Measurements from ENCODE around the gene CTBP2. TPM values are rescaled to one million over a fixed set of nuclear protein-coding genes. Genes with fewer than 3 reads are reported as not detected.

CTBP2 gene
- total and polyA plus RNA-seq, 11 donors: 10.1 to 45.5 (median 29.1) TPM

DNA sequence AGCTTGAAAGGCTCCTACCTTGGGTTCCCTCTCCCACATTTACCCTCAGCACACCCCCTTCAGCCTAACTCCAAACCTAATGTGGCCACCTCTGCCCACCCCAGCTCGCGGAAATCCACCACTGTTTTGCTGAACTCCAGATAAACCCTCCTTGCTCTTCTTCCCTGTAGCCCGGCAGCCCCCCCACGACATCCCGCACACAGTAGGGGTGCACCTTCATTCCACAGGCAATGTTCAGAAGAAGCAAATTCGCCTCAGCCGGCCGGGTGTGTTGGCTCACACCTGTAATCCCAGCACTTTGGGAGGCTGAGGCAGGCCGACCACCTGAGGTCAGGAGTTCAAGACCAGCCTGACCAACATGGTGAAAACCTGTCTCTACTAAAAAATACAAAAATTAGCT, 17.4 kb downstream of the CTBP2 start:
- Histone ChIP-seq H3K27ac (no peak overlapping the region), H3K4me3 (no peak overlapping the region), H3K27me3 (no peaks in the 10 kb centered on the region), H3K4me1 (peaks cover 13 to 89% (median 63%) of the 10 kb centered on the region in 12 donors), H3K9me3 (no peaks in the 10 kb centered on the region), H3K36me3 (peaks cover 0 to 5% (median 0%) of the 10 kb centered on the region in 9 donors)
- TF ChIP-seq, protein P1, sequence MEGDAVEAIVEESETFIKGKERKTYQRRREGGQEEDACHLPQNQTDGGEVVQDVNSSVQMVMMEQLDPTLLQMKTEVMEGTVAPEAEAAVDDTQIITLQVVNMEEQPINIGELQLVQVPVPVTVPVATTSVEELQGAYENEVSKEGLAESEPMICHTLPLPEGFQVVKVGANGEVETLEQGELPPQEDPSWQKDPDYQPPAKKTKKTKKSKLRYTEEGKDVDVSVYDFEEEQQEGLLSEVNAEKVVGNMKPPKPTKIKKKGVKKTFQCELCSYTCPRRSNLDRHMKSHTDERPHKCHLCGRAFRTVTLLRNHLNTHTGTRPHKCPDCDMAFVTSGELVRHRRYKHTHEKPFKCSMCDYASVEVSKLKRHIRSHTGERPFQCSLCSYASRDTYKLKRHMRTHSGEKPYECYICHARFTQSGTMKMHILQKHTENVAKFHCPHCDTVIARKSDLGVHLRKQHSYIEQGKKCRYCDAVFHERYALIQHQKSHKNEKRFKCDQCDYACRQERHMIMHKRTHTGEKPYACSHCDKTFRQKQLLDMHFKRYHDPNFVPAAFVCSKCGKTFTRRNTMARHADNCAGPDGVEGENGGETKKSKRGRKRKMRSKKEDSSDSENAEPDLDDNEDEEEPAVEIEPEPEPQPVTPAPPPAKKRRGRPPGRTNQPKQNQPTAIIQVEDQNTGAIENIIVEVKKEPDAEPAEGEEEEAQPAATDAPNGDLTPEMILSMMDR (IDR thresholded peaks at IDR 0.05): no peak
- no peak for TF ChIP-seq POLR2A (IDR thresholded peaks at IDR 0.05)
- ATAC-seq (no peak), DNase-seq (no peak)
- WGBS, 4 donors: 89 to 93% (median 92%) methylated on average over 9 of the region's 9 CpGs
- intact Hi-C loops (cut with DNase I): loop anchor here in 2 of 10 donors (5.0 to 10.0 kb wide), 2 partner anchors 81 to 228 kb away; no protein-coding TSS in a partner anchor

DNA sequence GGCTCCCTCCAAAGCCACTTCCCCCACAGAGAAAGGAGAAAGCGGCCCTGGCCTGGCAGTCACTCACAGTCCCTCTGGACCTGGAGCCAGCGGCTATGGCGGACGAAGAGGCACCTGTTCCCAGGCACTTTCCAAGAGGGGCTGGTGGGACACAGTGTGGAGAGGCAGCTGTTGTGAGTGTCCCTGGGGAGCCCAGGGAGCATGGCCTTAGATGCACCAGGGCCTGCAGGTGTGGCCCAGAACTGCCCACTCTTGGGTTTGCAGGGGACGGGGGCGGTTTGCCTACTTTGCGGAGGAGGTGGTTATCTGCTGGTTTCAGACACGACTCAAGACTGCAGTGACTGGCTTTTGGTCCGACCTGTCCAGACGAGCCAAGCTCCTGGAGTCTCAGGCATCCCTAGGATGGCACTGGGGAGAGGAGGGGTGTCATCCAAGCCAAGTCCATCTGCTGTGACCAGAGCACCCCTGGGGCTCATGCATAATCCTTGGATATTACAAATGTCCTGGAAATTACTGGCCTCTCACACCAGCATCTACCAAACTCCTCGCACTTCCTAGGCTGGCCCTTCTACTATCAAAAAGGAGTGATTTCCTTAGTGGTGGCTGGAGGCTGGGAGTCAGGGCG, 18.4 kb downstream of the CTBP2 start:
- H3K36me3 ChIP-seq: peaks cover 0 to 5% (median 0%) of the 10 kb centered on the region in 9 donors
- H3K4me1 ChIP-seq: peaks cover 5 to 89% (median 62%) of the 10 kb centered on the region in 12 donors
- H3K4me3 ChIP-seq: no peak overlapping the region
- H3K9me3 ChIP-seq: no peaks in the 10 kb centered on the region
- intact Hi-C loops (cut with DNase I): loop anchor here in 2 of 10 donors (5.0 to 10.0 kb wide), 2 partner anchors 80 to 227 kb away; no protein-coding TSS in a partner anchor
- no peak overlapping the region for H3K27ac ChIP-seq
- whole genome bisulfite sequencing, 4 donors: 80 to 92% (median 86%) methylated on average over 8 to 12 of the region's 12 CpGs
- DNase-seq (no peak), ATAC-seq (no peak)
- TF ChIP-seq, protein P1 (IDR thresholded peaks at IDR 0.05): no peak
- TF ChIP-seq POLR2A (IDR thresholded peaks at IDR 0.05): no peak
- no peaks in the 10 kb centered on the region for H3K27me3 ChIP-seq

DNA sequence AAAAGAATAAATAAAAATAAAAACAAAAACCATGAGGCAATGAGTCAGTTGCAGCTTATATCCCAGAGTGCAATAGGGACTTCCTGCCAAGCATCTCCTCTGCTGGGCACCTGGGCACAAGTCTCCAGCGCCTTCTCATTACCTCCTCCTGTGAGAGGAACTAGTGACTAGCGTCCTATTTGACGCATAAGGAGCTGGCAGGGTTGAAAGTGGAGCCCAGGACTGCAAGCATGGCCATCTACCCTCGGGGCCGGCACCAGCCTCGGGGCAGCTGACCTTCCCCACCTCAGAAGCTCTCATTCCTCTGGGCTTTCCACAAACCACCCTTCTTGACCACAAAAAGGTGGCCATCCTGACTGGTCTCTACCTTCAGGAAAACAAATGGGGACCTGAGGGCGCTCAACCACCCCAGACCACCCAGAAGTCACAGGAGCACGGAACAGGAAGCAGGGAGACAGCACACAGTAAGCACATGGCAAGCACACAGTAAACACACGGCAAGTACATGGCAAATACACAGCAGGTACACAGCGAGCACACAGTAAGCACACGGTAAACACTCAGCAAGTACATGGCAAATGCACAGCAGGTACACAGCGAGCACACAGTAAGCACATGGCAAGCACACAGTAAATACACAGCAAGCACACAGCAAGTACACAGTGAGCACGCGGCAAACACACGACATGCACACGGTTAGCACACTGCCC, 19.1 kb downstream of the CTBP2 start:
- Histone ChIP-seq H3K9me3 (no peaks in the 10 kb centered on the region), H3K27me3 (no peaks in the 10 kb centered on the region), H3K4me3 (no peak overlapping the region), H3K36me3 (peaks cover 0 to 5% (median 0%) of the 10 kb centered on the region in 9 donors), H3K27ac (no peak overlapping the region), H3K4me1 (peaks cover 0 to 89% (median 61%) of the 10 kb centered on the region in 12 donors)
- no peak for TF ChIP-seq POLR2A (IDR thresholded peaks at IDR 0.05)
- TF ChIP-seq, protein P1 (IDR thresholded peaks at IDR 0.05): no peak
- no peak for DNase-seq
- 86 to 94% (median 90%) methylated on average over 14 to 16 of the region's 16 CpGs for WGBS, 4 donors
- ATAC-seq: no peak
- intact Hi-C loops (cut with DNase I): loop anchor here in 2 of 10 donors (5.0 to 10.0 kb wide), 2 partner anchors 79 to 227 kb away; no protein-coding TSS in a partner anchor

DNA sequence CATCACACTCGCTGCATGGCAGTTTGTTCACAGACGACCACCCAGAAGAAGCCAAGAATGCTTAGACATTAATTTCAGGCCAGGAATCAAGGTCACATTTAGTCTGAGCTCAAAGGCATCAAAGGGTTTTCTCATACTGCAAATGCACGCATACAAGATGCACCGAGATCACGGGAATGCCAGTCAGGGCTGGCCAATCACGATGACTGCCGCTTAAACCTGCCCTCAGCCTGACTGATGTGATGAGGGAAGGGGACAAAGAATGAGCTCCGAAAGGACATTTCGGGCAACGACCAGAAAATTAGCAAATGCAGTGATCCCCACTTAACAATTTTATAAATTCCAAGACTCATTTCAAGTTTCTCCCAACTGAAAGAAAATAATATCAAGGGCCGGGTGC, 20.2 kb downstream of the CTBP2 start:
- Histone ChIP-seq H3K4me3 (no peak overlapping the region), H3K27me3 (no peaks in the 10 kb centered on the region), H3K36me3 (peaks cover 0 to 5% (median 0%) of the 10 kb centered on the region in 9 donors), H3K27ac (no peak overlapping the region), H3K4me1 (peaks cover 0 to 90% (median 54%) of the 10 kb centered on the region in 12 donors), H3K9me3 (no peaks in the 10 kb centered on the region)
- ATAC-seq (no peak), DNase-seq (no peak)
- intact Hi-C loops (cut with DNase I): loop anchor here in 2 of 10 donors (5.0 to 10.0 kb wide), 2 partner anchors 78 to 225 kb away; no protein-coding TSS in a partner anchor
- WGBS, 4 donors: 87 to 92% (median 91%) methylated on average over 11 of the region's 11 CpGs
- no peak for TF ChIP-seq POLR2A (IDR thresholded peaks at IDR 0.05)
- TF ChIP-seq, protein P1 (IDR thresholded peaks at IDR 0.05): no peak
